ENCODE data around the gene SPOCD1.

DNA sequence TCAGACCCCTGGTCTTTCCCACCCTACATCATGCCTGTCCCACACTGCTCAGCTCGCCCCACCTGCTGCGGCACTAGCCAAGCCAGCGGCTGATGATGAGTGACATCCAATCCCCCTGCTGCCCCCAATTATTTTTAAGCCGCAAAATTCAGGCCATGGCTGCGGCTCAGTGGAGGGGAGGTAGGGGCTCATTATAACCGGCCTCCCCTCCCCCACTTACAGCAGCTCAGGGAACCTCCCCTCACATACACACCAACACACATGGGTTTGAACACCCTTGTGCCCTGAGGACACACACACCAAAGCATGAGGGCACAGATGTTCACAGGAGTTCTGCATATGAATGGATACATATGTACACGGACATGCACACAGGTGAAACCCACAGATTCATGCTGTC lies 57.0 kb downstream of the SPOCD1 start:
- TF ChIP-seq POLR2A (IDR thresholded peaks at IDR 0.05), result no peak
- TF ChIP-seq, protein P1, sequence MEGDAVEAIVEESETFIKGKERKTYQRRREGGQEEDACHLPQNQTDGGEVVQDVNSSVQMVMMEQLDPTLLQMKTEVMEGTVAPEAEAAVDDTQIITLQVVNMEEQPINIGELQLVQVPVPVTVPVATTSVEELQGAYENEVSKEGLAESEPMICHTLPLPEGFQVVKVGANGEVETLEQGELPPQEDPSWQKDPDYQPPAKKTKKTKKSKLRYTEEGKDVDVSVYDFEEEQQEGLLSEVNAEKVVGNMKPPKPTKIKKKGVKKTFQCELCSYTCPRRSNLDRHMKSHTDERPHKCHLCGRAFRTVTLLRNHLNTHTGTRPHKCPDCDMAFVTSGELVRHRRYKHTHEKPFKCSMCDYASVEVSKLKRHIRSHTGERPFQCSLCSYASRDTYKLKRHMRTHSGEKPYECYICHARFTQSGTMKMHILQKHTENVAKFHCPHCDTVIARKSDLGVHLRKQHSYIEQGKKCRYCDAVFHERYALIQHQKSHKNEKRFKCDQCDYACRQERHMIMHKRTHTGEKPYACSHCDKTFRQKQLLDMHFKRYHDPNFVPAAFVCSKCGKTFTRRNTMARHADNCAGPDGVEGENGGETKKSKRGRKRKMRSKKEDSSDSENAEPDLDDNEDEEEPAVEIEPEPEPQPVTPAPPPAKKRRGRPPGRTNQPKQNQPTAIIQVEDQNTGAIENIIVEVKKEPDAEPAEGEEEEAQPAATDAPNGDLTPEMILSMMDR (IDR thresholded peaks at IDR 0.05), result no peak

Measured in tibial nerve (tissue), 3 donors.